OCI-LY3 (cell line): ENCODE data around the gene TERB2.
"Not testable (repeated sequence)": the region's sequence is repeated elsewhere in the genome, so short reads cannot be mapped to it uniquely, and the experiment has no call there.

Source experiments
- H2AFZ ChIP-seq: fragments of 200-600, 300-600 bp; shearing (Covaris generic); 2 replicates; pipeline ENCODE4 v1.6.0; 2014; ENCODE audit warnings: antibody characterized with exemption, low read depth, low read length
- H3K27ac ChIP-seq: fragments of 200-600, 300-600 bp; sonication (generic); 2 replicates; pipeline ENCODE4 v1.5.1; 2014; ENCODE audit warnings: mild to moderate bottlenecking, low read length, moderate library complexity, mixed read lengths
- H3K27me3 ChIP-seq: fragments of 200-600, 300-600 bp; sonication (generic); 2 replicates; pipeline ENCODE4 v1.6.1; 2014; ENCODE audit warnings: low read depth, low read length, mixed read lengths
- H3K36me3 ChIP-seq: fragments of 200-600, 300-600 bp; sonication (generic); replicated peaks from 2 replicates; pipeline ENCODE3; 2014; ENCODE audit warnings: low read depth, low read length, mixed read lengths
- H3K4me1 ChIP-seq: fragments of 300-600, 200-600 bp; sonication (generic); 2 replicates; pipeline ENCODE4 v1.6.1; 2014; ENCODE audit warnings: low read length, mixed read lengths
- H3K4me2 ChIP-seq: fragments of 200-600, 300-600 bp; sonication (generic); 2 replicates; pipeline ENCODE4 v1.6.1; 2014; ENCODE audit warnings: low read length, mixed read lengths
- H3K4me3 ChIP-seq: fragments of 300-600, 200-600 bp; sonication (generic); 2 replicates; pipeline ENCODE4 v1.5.1; 2014; ENCODE audit warnings: antibody characterized with exemption, mild to moderate bottlenecking, low read length, moderate library complexity
- H3K79me2 ChIP-seq: fragments of 300-600, 200-600 bp; shearing (Covaris generic); 2 replicates; pipeline ENCODE4 v1.6.1; 2014; ENCODE audit warnings: mild to moderate bottlenecking, low read length, mixed read lengths
- H3K9ac ChIP-seq: fragments of 300-600, 200-600 bp; shearing (Covaris generic); 2 replicates; pipeline ENCODE4 v1.6.0; 2014; ENCODE audit warnings: mild to moderate bottlenecking, low read length, moderate library complexity
- H3K9me3 ChIP-seq: fragments of 200-600, 300-600 bp; shearing (Covaris generic); 2 replicates; pipeline ENCODE4 v1.6.1; 2014; ENCODE audit warnings: low read length, mixed read lengths; ENCODE audit not compliant: insufficient read depth
- H4K20me1 ChIP-seq: fragments of 200-600, 300-600 bp; sonication (generic); 2 replicates; pipeline ENCODE4 v1.6.1; 2016; ENCODE audit warnings: low read length, mixed read lengths; ENCODE audit not compliant: insufficient read depth
- CTCF ChIP-seq: fragments of 200-600, 300-600 bp; sonication (generic); IDR thresholded peaks from 2 replicates; pipeline ENCODE4 v1.5.1; 2014; ENCODE audit warnings: antibody characterized with exemption, low read length, low read depth
- EZH2phosphoT487 ChIP-seq: fragments of 200-600 bp; shearing (Covaris generic); IDR thresholded peaks from 2 replicates; pipeline ENCODE4 v1.6.1; 2018; ENCODE audit warnings: antibody characterized with exemption, mixed run types, low read depth

Gene TERB2

GRCh38 chr15:44918136-44918535 is 38.4 kb upstream of the TERB2 start:
- Histone ChIP-seq H3K4me3 (no peak overlapping the region), H3K4me1 (no peaks in the 10 kb centered on the region), H3K27ac (no peak overlapping the region), H3K9me3 (no peaks in the 10 kb centered on the region), H3K36me3 (no peaks in the 10 kb centered on the region), H4K20me1 (no peaks in the 10 kb centered on the region), H3K27me3 (no peaks in the 10 kb centered on the region), H2AFZ (no peak overlapping the region), H3K9ac (no peak overlapping the region), H3K79me2 (no peaks in the 10 kb centered on the region), H3K4me2 (no peak overlapping the region)
- no peak for TF ChIP-seq EZH2phosphoT487
- no peak for TF ChIP-seq CTCF

- not testable (repeated sequence) for H2AFZ ChIP-seq, H3K9ac ChIP-seq
These were observed 27.8 kb upstream of the TERB2 start for GRCh38 chr15:44928658-44929057.

GRCh38 chr15:44930283-44930682 is 26.2 kb upstream of the TERB2 start:
- not testable (repeated sequence) for H3K27ac ChIP-seq, H3K9me3 ChIP-seq, H3K9ac ChIP-seq, H2AFZ ChIP-seq, H3K27me3 ChIP-seq, H3K79me2 ChIP-seq, H3K4me1 ChIP-seq, H3K4me3 ChIP-seq, H3K36me3 ChIP-seq, H4K20me1 ChIP-seq, H3K4me2 ChIP-seq

More at GRCh38 chr15:44928658-44929057, 27.8 kb upstream of the TERB2 start:
- not testable (repeated sequence) for H3K4me3 ChIP-seq, H3K4me1 ChIP-seq, H3K27me3 ChIP-seq, H3K9me3 ChIP-seq, H4K20me1 ChIP-seq, H3K4me2 ChIP-seq, H3K36me3 ChIP-seq, H3K27ac ChIP-seq, H3K79me2 ChIP-seq

- not testable (repeated sequence) for H3K79me2 ChIP-seq, H3K9me3 ChIP-seq, H3K36me3 ChIP-seq, H4K20me1 ChIP-seq, H3K27me3 ChIP-seq, H3K4me3 ChIP-seq, H2AFZ ChIP-seq, H3K4me2 ChIP-seq, H3K27ac ChIP-seq, H3K4me1 ChIP-seq, H3K9ac ChIP-seq
These were observed 1.8 kb downstream of the TERB2 start for GRCh38 chr15:44958302-44958701.

- Histone ChIP-seq H3K27ac (no peak overlapping the region), H2AFZ (no peak overlapping the region), H3K27me3 (no peaks in the 10 kb centered on the region), H3K4me3 (no peak overlapping the region), H3K4me2 (no peak overlapping the region), H3K9ac (no peak overlapping the region), H4K20me1 (no peaks in the 10 kb centered on the region), H3K4me1 (no peaks in the 10 kb centered on the region), H3K9me3 (no peaks in the 10 kb centered on the region), H3K36me3 (no peaks in the 10 kb centered on the region), H3K79me2 (no peaks in the 10 kb centered on the region)
- TF ChIP-seq CTCF (no peak), EZH2phosphoT487 (no peak)
These were observed 12.0 kb downstream of the TERB2 start for GRCh38 chr15:44968475-44968874.

- Histone ChIP-seq H3K79me2 (no peaks in the 10 kb centered on the region), H4K20me1 (no peaks in the 10 kb centered on the region), H3K27ac (no peak overlapping the region), H3K4me2 (no peak overlapping the region), H3K4me1 (no peaks in the 10 kb centered on the region), H2AFZ (no peak overlapping the region), H3K4me3 (no peak overlapping the region), H3K27me3 (no peaks in the 10 kb centered on the region), H3K9me3 (no peaks in the 10 kb centered on the region), H3K36me3 (no peaks in the 10 kb centered on the region), H3K9ac (no peak overlapping the region)
- TF ChIP-seq EZH2phosphoT487 (no peak), CTCF (no peak)
These were observed 14.5 kb downstream of the TERB2 start for GRCh38 chr15:44971036-44971435.

GRCh38 chr15:44976183-44976582 is 19.7 kb downstream of the TERB2 start:
- H3K27me3 ChIP-seq, H3K9ac ChIP-seq, H3K9me3 ChIP-seq, H3K36me3 ChIP-seq, H3K4me3 ChIP-seq, H3K4me1 ChIP-seq, H2AFZ ChIP-seq, H3K79me2 ChIP-seq, H4K20me1 ChIP-seq, H3K4me2 ChIP-seq, H3K27ac ChIP-seq: not testable (repeated sequence)

GRCh38 chr15:44977781-44978180 is 21.3 kb downstream of the TERB2 start:
- H3K4me3 ChIP-seq, H3K36me3 ChIP-seq: not testable (repeated sequence)

More at GRCh38 chr15:44977781-44978180, 21.3 kb downstream of the TERB2 start:
- H3K27me3 ChIP-seq, H3K9me3 ChIP-seq, H4K20me1 ChIP-seq, H3K4me2 ChIP-seq, H3K9ac ChIP-seq, H3K4me1 ChIP-seq, H3K27ac ChIP-seq, H3K79me2 ChIP-seq, H2AFZ ChIP-seq: not testable (repeated sequence)
